Stimulated activated CD8-positive, alpha-beta memory T cell treated with anti-CD3 and anti-CD28 coated beads, Interleukin-15, amount 100 ng/mL, for 48 hours (primary cell): Measurements from ENCODE around the gene LRRC55.

Experiments
- DNase-seq, 2 donors: peaks; one replicate each; pipeline ENCODE4 v3.0.0-alpha.2; 2020; ENCODE audit warnings: low read depth in 2 of 2

Gene LRRC55

GRCh38 chr11:57181678-57182305, at the start of gene LRRC55:
LRRC55 (plus strand) TSS chr11:57181953; CDS start chr11:57182023, 70 bp downstream.
- no peak for DNase-seq

GRCh38 chr11:57133366-57134038, 48.3 kb upstream of the LRRC55 start:
- DNase-seq: no peak

- DNase-seq: no peak
Observed at GRCh38 chr11:57134284-57134683, 47.5 kb upstream of the LRRC55 start.

- no peak for DNase-seq
Observed at GRCh38 chr11:57135020-57135751, 46.6 kb upstream of the LRRC55 start.

- DNase-seq: no peak
Observed at GRCh38 chr11:57140568-57140967, 41.2 kb upstream of the LRRC55 start.

- no peak for DNase-seq
Observed at GRCh38 chr11:57143459-57143858, 38.3 kb upstream of the LRRC55 start.

- no peak for DNase-seq
Observed at GRCh38 chr11:57144075-57144474, 37.7 kb upstream of the LRRC55 start.

GRCh38 chr11:57144531-57145320, 37.0 kb upstream of the LRRC55 start:
- DNase-seq: no peak

GRCh38 chr11:57146301-57146700, 35.5 kb upstream of the LRRC55 start:
- no peak for DNase-seq

- no peak for DNase-seq
Observed at GRCh38 chr11:57148621-57149020, 33.1 kb upstream of the LRRC55 start.

- no peak for DNase-seq
Observed at GRCh38 chr11:57150454-57150917, 31.3 kb upstream of the LRRC55 start.

GRCh38 chr11:57152134-57152533, 29.6 kb upstream of the LRRC55 start:
- DNase-seq: no peak

- DNase-seq: no peak
Observed at GRCh38 chr11:57153448-57153847, 28.3 kb upstream of the LRRC55 start.

GRCh38 chr11:57154739-57155138, 27.0 kb upstream of the LRRC55 start:
- DNase-seq: no peak

- DNase-seq: no peak
Observed at GRCh38 chr11:57155400-57155799, 26.4 kb upstream of the LRRC55 start.

- no peak for DNase-seq
Observed at GRCh38 chr11:57155838-57156607, 25.7 kb upstream of the LRRC55 start.

- no peak for DNase-seq
Observed at GRCh38 chr11:57156928-57157327, 24.8 kb upstream of the LRRC55 start.

- DNase-seq: no peak
Observed at GRCh38 chr11:57157624-57158023, 24.1 kb upstream of the LRRC55 start.

- no peak for DNase-seq
Observed at GRCh38 chr11:57158180-57158579, 23.6 kb upstream of the LRRC55 start.

- DNase-seq: no peak
Observed at GRCh38 chr11:57158599-57158998, 23.2 kb upstream of the LRRC55 start.

GRCh38 chr11:57160665-57161064, 21.1 kb upstream of the LRRC55 start:
- DNase-seq: no peak
